Measurements from ENCODE around the gene NUDT19. TPM values are rescaled to one million over a fixed set of nuclear protein-coding genes. Genes with fewer than 3 reads are reported as not detected.
A peak's percentile ranks its signal among the peaks of the same experiment; 100 is the strongest.
"Not testable (repeated sequence)": the region's sequence is repeated elsewhere in the genome, so short reads cannot be mapped to it uniquely, and the experiment has no call there.

Gene NUDT19
- total RNA-seq, 1 donor from 2014 or later, result 4.1 TPM

- no peak for DNase-seq (ENCODE audit: low spot score)
Measured at GRCh38 chr19:32708457-32708856, 16.8 kb downstream of the NUDT19 start.

- DNase-seq (ENCODE audit: low spot score), result no peak
Measured at GRCh38 chr19:32709032-32709431, 17.4 kb downstream of the NUDT19 start.

- no peak for DNase-seq (ENCODE audit: low spot score)
Measured at GRCh38 chr19:32711747-32712146, 20.1 kb downstream of the NUDT19 start.

GRCh38 chr19:32716203-32716602 lies 24.6 kb downstream of the NUDT19 start:
- DNase-seq (ENCODE audit: low spot score), result not testable (repeated sequence)

GRCh38 chr19:32717496-32717895 lies 25.9 kb downstream of the NUDT19 start:
- DNase-seq (ENCODE audit: low spot score), result no peak

GRCh38 chr19:32718286-32718685 lies 26.7 kb downstream of the NUDT19 start:
- no peak for DNase-seq (ENCODE audit: low spot score)

- DNase-seq (ENCODE audit: low spot score), result no peak
Measured at GRCh38 chr19:32719611-32720059, 28.0 kb downstream of the NUDT19 start, which contains the start of gene TDRD12. Gene TDRD12, plus strand, starts transcription at chr19:32719767. Its CDS starts 306 bp downstream, at chr19:32720073.

GRCh38 chr19:32720216-32720935 lies 28.8 kb downstream of the NUDT19 start:
- no peak for DNase-seq (ENCODE audit: low spot score)

- DNase-seq (ENCODE audit: low spot score), result no peak
Measured at GRCh38 chr19:32720936-32721250, 29.3 kb downstream of the NUDT19 start.

GRCh38 chr19:32735936-32736335 lies 44.3 kb downstream of the NUDT19 start:
- DNase-seq (ENCODE audit: low spot score), result no peak

GRCh38 chr19:32743021-32743420 lies 51.4 kb downstream of the NUDT19 start:
- DNase-seq (ENCODE audit: low spot score), result no peak

- DNase-seq (ENCODE audit: low spot score), result no peak
Measured at GRCh38 chr19:32743447-32743846, 51.8 kb downstream of the NUDT19 start.

GRCh38 chr19:32744555-32745325 lies 53.1 kb downstream of the NUDT19 start:
- no peak for DNase-seq (ENCODE audit: low spot score)

GRCh38 chr19:32745594-32746251 lies 54.1 kb downstream of the NUDT19 start:
- peak; percentile 0 for DNase-seq (ENCODE audit: low spot score)

- DNase-seq (ENCODE audit: low spot score), result peak; percentile 46
Measured at GRCh38 chr19:32746631-32747196, 55.1 kb downstream of the NUDT19 start.

- DNase-seq (ENCODE audit: low spot score), result no peak
Measured at GRCh38 chr19:32748497-32748896, 56.9 kb downstream of the NUDT19 start.

GRCh38 chr19:32748948-32749347 lies 57.3 kb downstream of the NUDT19 start:
- DNase-seq (ENCODE audit: low spot score), result no peak

- no peak for DNase-seq (ENCODE audit: low spot score)
Measured at GRCh38 chr19:32749361-32749760, 57.7 kb downstream of the NUDT19 start.

GRCh38 chr19:32750441-32751055 lies 58.9 kb downstream of the NUDT19 start:
- no peak for DNase-seq (ENCODE audit: low spot score)

- no peak for DNase-seq (ENCODE audit: low spot score)
Measured at GRCh38 chr19:32751066-32751465, 59.4 kb downstream of the NUDT19 start.

GRCh38 chr19:32757189-32757588 lies 65.6 kb downstream of the NUDT19 start:
- DNase-seq (ENCODE audit: low spot score), result no peak
